ENCODE measurements around the gene EIF3J.
"Not testable (repeated sequence)": the region's sequence is repeated elsewhere in the genome, so short reads cannot be mapped to it uniquely, and the experiment has no call there.

Gene EIF3J

DNA sequence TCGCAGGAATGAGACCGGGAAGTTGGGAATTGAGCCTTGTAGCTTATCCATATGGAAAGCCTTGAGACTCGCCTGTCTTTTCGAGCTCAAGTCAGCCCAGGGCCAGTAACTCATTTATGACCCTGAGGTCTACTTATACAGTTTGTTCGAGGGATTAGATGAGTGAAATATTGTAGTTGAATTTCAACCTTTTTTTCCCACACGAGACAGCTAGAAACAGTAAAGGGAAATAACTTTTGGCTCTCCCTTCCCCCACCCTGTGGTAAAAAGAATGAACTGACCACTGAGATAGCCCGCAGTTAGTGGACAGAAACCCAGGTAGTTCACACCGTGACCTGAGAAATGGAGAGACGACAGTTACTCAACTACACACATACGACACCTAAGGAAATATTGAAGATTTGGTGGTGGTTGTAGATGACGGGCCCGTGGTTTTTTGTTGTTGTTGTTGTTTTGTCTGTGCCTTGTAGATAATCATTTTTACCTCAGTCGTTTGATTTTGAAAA lies 841 bp downstream of the EIF3J start:
- peak overlapping the region; percentile 68 to 96 (median 89) for H3K4me3 ChIP-seq
- H3K27ac ChIP-seq: peak overlapping the region; percentile 65 to 99 (median 97)

DNA sequence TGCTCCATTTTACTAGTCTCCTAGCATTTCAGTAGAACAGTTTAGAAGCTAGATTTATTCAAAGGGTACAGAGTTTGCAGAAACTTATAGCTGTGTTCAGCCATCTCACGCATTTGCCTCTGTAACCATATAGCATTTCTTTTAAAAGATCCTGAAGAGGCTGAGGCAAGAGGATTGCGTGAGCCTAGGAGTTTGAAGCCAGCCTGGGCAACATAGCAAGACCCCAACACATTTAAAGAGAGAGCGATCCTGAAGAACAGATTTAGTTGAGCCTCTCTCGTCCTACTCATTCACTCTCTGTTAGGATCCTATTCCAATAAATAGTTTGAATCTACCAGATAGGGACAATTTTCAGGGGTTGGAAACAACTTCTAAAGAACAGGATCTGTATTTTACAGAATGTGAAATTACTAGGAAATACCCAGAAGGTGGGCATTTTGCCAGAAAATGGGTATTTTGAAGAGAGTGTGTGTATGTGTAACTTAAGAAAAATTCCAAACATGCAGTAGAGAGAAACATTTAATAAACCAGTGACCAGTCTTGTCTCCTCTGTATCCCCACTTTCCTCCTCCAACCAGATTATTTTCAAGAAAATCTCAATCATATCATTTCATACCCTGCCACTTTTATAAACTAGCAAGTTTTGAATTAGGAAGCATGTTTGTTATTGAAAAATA lies 4.5 kb downstream of the EIF3J start:
- Histone ChIP-seq H3K27ac (peak overlapping the region in 1 of 21 experiments; percentile 39), H3K4me3 (no peak overlapping the region)

DNA sequence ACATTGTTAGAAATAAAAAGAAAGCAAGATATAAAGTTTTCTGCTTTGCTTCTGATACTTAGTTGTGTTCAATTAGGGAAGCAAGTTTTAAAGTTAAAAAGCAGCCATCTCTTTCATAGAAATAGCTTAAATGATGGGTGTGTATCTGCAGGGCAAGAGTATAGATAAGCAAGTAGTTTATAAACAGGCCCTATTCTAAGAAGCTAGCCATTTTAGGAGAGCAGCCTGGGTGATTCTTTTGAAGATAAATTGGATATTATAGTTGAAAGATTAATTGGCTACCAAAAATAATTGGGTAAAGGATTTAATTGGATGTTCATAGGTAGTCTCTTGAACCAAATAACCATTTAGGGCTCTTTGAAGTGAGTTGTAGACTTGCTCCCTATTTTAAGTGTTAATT lies 5.6 kb downstream of the EIF3J start:
- H3K4me3 ChIP-seq: no peak overlapping the region
- no peak overlapping the region for H3K27ac ChIP-seq

DNA sequence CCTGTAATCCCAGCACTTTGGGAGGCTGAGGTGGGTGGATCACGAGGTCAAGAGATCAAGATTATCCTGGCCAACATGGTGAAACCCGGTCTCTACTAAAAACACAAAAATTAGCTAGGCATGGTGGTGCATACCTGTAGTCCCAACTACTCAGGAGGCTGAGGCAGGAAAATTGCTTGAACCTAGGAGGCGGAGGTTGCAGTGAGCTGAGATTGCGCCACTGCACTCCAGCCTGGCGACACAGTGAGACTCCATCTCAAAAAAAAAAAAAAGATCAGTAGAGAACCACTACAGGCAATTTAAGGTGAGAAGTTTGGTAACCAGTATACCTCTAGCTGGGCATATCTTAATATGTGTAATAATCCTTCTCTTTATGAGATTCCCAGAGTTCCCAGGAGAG lies 7.8 kb downstream of the EIF3J start:
- peak overlapping the region in 1 of 21 experiments; percentile 65 for H3K27ac ChIP-seq
- not testable (repeated sequence) for H3K4me3 ChIP-seq

- Histone ChIP-seq H3K4me3 (no peak overlapping the region), H3K27ac (peak overlapping the region in 7 of 21 experiments; percentile 6 to 65 (median 38))
These were observed 9.2 kb downstream of the EIF3J start for GRCh38 chr15:44545913-44546802.

DNA sequence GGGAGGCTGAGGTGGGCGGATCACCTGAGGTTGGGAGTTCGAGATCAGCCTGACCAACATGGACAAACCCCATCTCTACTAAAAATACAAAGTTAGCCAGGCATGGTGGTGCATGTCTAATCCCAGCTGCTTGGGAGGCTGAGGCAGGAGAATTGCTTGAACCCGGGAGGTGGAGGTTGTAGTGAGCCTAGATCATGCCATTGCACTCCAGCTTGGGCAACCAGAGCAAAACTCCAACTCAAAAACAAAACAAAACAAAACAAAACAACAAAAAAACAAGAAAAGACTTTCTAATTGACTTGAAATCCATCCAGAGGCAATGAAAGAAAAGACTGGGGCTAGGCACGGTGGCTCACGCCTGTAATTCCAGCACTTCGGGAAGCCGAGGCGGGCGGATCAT lies 12.2 kb downstream of the EIF3J start:
- H3K4me3 ChIP-seq, H3K27ac ChIP-seq: not testable (repeated sequence)

DNA sequence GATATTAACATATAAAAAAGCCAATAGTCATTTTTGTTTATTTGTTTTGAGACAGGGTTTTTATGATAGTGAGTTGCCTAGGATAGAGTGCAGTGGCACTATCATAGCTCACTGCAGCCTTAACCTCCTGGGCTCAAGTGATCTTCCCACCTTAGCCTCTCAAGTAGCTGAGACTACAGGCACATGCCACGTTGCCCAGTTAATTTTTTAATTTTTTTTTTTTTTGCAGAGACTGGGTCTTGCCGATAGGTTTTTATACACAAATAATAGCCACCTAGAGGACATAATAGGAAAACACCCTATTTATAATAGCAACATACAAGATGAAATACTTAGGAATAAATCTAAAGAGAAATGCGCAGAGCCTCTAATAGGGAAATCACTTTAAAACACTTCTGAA lies 13.3 kb downstream of the EIF3J start:
- no peak overlapping the region for H3K27ac ChIP-seq
- no peak overlapping the region for H3K4me3 ChIP-seq

GRCh38 chr15:44550734-44551133 lies 13.8 kb downstream of the EIF3J start:
- Histone ChIP-seq H3K27ac (no peak overlapping the region), H3K4me3 (no peak overlapping the region)

DNA sequence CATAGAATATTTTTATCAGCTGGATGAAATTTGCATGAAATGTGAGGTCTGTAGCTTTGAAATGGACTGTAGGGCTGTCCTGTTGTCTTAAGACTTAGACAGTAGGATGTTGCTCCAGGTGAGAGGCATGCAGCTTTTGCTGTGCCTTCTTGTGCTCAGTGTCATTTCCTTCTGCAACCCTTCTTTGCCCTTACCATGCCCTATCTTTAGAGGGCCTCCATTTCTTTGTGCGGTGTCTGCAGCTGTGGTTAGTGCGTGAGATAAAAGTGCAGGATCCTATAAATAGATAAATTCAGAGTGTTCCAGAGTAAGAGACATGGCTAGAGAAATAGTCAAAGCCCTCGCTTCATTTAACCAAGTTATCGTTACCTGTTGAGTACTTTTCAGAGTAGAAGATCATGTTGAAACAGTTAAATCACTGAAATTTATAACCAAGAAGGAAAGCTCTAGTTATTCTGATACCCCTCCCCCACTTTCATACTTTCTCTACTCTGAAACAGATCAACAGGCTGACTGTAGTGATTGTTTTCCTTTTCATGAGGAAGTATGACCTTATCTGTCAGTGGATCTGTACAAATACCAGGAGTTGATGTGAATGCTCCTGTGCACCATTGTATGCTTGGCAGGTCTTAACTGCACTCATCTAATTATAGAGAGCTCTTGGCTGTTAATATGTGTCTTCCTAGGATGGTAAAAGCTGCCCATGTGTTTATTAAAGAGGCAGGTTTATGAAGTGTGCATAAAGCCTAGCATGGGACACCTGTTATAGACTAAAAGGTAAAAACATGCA lies 18.2 kb downstream of the EIF3J start:
- H3K27ac ChIP-seq: peak overlapping the region in 1 of 21 experiments; percentile 42
- H3K4me3 ChIP-seq: no peak overlapping the region

DNA sequence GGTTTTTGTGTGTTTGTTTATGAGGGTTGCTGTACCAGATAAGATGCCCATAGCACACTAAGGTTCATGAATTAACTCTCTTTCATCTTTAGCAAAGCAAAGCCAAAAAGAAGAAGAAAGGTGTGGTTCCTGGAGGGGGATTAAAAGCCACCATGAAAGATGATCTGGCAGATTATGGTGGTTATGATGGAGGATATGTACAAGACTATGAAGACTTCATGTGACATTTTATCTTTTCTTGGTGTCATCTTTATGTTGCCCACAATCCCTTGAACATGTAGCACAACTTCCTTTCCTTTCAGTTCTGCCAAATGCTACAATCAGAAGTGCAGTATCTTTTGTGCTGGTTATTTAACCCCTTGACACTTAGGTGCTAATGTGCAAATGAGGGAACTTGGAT lies 24.0 kb downstream of the EIF3J start:
- H3K4me3 ChIP-seq: not testable (repeated sequence)
- H3K27ac ChIP-seq: peak overlapping the region in 2 of 21 experiments; percentile 11 to 26

- H3K4me3 ChIP-seq: no peak overlapping the region
- no peak overlapping the region for H3K27ac ChIP-seq
These were observed 28.6 kb downstream of the EIF3J start for GRCh38 chr15:44565387-44566154.

DNA sequence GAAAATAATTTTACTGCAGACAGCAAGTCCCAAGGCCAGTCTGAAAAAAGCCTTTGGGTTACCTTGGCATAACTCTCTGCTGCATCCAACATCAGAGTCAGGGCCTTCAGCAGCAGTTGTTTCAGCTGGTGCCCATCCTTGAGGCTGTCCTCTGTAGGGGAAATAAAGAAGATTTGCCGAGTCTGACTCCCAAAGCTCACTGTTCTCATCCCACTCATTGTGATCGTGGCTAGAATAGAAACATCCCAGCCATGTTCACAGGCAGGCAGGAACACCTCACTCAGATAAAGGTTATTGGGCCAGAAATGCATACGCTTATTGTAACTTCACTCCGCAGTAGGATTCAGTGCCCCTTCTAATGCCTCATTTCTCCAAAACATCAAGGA lies 29.2 kb downstream of the EIF3J start:
- H3K27ac ChIP-seq: no peak overlapping the region
- no peak overlapping the region for H3K4me3 ChIP-seq

DNA sequence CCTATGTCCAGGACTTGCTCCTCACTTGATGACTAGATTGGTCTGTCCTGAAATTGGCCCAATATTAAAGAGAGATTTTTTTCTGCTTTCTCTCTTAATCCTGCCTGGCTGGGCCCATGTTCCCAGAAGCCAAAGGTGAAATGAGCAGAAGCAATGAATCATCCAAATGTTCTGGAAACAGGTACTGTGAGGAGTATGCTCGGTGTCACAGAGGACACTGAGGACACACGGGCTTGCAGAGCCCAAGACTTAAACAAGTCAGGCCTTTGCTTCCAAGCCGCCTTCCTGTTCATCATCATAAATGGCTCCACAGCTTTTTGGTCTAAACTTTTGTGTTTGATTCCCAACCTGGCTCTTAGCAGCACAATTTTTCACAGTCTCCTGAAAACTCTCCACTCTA lies 31.4 kb downstream of the EIF3J start:
- H3K27ac ChIP-seq: no peak overlapping the region
- H3K4me3 ChIP-seq: no peak overlapping the region

- Histone ChIP-seq H3K4me3 (no peak overlapping the region), H3K27ac (no peak overlapping the region)
These were observed 32.4 kb downstream of the EIF3J start for GRCh38 chr15:44569316-44569715.

- no peak overlapping the region for H3K27ac ChIP-seq
- no peak overlapping the region for H3K4me3 ChIP-seq
These were observed 33.4 kb downstream of the EIF3J start for GRCh38 chr15:44570361-44570760.

DNA sequence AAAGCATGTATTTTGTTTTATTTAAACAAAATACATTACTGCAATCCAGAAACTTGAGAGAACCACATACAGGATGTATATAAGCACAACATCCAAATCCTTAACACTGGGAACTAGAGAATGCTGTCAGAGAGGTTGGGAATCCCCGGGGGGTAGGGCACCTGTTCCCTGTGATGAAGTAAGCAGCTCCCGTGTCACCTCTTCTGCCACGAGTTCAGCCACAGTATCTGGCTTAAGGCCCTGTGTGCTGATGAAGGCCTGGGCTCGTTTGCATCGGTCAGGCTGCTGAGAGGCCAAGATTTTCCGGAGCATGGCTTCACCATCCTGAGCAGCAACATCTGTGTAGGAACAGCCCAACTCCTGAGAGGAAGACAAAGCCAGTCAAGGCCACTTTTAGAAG lies 36.4 kb downstream of the EIF3J start:
- H3K27ac ChIP-seq: no peak overlapping the region

DNA sequence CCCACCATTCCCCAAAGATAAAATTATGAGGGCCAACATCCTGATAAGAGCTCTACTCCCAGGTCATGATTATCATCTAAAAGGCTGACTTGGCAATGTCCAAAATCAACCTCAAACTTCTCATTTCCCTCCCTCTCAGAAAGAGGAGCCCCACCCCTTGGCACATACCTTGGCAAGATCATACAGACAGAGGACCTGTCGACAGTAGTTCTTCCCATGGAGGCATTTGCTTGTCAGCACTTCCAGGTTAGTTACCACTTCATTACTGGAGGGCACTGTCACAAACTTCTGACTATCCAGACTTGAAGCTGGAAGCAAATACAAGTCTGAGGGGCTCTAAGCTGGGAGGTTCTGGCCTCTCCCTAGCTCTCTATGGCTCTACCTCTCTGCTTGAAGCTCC lies 37.8 kb downstream of the EIF3J start:
- H3K4me3 ChIP-seq: no peak overlapping the region
- H3K27ac ChIP-seq: peak overlapping the region in 2 of 21 experiments; percentile 5 to 37

More for the DNA sequence above, 36.4 kb downstream of the EIF3J start:
- no peak overlapping the region for H3K4me3 ChIP-seq

DNA sequence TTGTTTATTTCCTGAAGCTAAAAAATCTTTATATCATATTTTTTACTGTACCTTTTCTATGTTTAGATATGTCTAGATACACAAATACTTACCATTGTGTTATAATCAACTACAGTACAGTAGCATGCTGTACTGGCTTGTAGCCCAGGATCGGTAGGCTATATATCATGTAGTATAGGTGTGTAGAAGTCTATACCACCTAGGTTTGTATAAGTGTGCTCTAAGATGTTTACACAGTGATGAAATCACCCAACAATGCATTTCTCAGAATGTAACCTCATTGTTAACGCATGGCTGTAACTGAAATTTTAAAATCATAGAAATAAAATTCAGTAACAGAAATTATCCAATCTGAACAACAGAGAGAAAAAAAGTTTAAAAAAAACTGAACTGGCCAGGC lies 43.2 kb downstream of the EIF3J start:
- no peak overlapping the region for H3K4me3 ChIP-seq
- no peak overlapping the region for H3K27ac ChIP-seq

DNA sequence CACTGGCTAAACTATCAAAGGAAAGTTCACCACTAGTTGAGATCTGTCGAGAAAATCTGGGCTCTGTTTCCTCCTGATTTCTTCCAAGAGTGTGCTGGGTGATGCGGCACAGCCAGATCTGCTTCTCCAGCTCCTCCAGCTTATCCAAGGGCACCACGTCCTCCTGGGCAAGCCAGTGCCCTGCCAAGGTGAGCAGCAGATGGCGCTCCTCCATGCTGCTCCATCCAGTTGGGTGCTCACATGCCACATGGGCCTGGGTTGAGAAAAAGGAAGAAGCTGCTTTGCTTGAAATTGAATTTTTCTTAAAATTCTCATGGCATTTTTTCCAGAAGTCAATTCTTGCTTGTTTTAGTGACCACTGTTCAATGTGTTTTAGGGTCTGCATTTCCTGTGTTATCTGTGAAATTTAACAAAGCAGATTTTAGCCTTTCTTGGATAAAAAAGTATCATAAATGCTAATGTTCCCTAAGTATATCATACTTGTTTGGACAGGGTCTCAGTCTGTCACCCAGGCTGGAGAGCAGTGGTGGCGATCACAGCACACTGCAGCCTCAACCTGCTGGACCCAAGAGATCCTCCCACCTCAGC lies 47.3 kb downstream of the EIF3J start:
- Histone ChIP-seq H3K27ac (no peak overlapping the region), H3K4me3 (no peak overlapping the region)
